HCT116 (cell line): Measurements from ENCODE around the gene HSPA9.

Experiments
- POLR2A ChIP-seq: IDR thresholded peaks from 2 replicates; pipeline ENCODE4 v1.7.0; 2011; ENCODE audit warnings: borderline replicate concordance; ENCODE audit not compliant: insufficient read depth, insufficient read length; ENCODE audit errors: extremely low read depth
- TF ChIP-seq, protein P1 (sequence below): IDR thresholded peaks from 2 replicates; pipeline ENCODE4 v1.6.1; 2011; ENCODE audit warnings: mild to moderate bottlenecking, low read length, moderate library complexity; ENCODE audit not compliant: insufficient replicate concordance; ENCODE audit errors: extremely low read depth
- TF ChIP-seq, protein P2 (sequence below), 3 experiments: fragments of 200-600 bp in 1 of 3; sonication (generic) in 1 of 3; IDR thresholded peaks in 2 of 3; conservative IDR thresholded peaks in 1 of 3; 2 replicates each; pipeline ENCODE4 v1.5.1; 2012 to 2017; ENCODE audit warnings: low read depth in 2 of 3, low read length in 2 of 3, antibody characterized with exemption in 1 of 3, borderline replicate concordance in 1 of 3, control low read depth in 1 of 3, mild to moderate bottlenecking in 1 of 3, mixed read lengths in 1 of 3, mixed run types in 1 of 3, moderate library complexity in 1 of 3; ENCODE audit not compliant: insufficient read depth in 1 of 3

DNA sequence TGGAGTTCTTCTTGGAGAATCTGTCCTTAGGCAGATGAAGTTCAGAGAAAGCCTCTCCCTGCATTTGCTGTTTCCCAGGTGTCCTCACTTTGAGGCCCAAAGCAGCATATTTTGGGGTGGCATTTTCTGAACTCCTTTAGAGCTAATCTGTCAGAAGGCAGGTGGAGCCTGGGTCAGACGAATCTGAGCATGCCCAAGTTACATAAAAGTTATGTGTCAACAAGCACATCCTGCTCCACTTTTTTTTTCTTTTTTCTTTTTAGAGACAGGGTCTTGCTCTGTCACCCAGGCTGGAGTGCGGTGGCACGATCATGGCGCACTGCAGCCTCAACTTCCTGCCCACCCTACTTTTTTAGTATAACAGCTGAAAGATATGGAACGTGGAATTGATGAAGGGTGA, 41.3 kb upstream of the HSPA9 start:
- TF ChIP-seq, protein P1, sequence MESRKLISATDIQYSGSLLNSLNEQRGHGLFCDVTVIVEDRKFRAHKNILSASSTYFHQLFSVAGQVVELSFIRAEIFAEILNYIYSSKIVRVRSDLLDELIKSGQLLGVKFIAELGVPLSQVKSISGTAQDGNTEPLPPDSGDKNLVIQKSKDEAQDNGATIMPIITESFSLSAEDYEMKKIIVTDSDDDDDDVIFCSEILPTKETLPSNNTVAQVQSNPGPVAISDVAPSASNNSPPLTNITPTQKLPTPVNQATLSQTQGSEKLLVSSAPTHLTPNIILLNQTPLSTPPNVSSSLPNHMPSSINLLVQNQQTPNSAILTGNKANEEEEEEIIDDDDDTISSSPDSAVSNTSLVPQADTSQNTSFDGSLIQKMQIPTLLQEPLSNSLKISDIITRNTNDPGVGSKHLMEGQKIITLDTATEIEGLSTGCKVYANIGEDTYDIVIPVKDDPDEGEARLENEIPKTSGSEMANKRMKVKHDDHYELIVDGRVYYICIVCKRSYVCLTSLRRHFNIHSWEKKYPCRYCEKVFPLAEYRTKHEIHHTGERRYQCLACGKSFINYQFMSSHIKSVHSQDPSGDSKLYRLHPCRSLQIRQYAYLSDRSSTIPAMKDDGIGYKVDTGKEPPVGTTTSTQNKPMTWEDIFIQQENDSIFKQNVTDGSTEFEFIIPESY = no peak
- TF ChIP-seq, protein P2, sequence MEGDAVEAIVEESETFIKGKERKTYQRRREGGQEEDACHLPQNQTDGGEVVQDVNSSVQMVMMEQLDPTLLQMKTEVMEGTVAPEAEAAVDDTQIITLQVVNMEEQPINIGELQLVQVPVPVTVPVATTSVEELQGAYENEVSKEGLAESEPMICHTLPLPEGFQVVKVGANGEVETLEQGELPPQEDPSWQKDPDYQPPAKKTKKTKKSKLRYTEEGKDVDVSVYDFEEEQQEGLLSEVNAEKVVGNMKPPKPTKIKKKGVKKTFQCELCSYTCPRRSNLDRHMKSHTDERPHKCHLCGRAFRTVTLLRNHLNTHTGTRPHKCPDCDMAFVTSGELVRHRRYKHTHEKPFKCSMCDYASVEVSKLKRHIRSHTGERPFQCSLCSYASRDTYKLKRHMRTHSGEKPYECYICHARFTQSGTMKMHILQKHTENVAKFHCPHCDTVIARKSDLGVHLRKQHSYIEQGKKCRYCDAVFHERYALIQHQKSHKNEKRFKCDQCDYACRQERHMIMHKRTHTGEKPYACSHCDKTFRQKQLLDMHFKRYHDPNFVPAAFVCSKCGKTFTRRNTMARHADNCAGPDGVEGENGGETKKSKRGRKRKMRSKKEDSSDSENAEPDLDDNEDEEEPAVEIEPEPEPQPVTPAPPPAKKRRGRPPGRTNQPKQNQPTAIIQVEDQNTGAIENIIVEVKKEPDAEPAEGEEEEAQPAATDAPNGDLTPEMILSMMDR (IDR thresholded peaks at IDR 0.05 in 2 of 3, conservative IDR thresholded peaks at IDR 0.05 in 1 of 3; ENCODE audit: borderline replicate concordance in 1 of 3, insufficient read depth in 1 of 3, low read depth in 2 of 3, low read length in 2 of 3) = no peak
- no peak for TF ChIP-seq POLR2A
